ENCODE measurements around the gene LRP1. TPM values are rescaled to one million over a fixed set of nuclear protein-coding genes. Genes with fewer than 3 reads are reported as not detected.

Gene LRP1
- total and polyA plus RNA-seq, 2 of the 4 experiments (the other 2 are of a cell fraction): 73.1 to 142 TPM

DNA sequence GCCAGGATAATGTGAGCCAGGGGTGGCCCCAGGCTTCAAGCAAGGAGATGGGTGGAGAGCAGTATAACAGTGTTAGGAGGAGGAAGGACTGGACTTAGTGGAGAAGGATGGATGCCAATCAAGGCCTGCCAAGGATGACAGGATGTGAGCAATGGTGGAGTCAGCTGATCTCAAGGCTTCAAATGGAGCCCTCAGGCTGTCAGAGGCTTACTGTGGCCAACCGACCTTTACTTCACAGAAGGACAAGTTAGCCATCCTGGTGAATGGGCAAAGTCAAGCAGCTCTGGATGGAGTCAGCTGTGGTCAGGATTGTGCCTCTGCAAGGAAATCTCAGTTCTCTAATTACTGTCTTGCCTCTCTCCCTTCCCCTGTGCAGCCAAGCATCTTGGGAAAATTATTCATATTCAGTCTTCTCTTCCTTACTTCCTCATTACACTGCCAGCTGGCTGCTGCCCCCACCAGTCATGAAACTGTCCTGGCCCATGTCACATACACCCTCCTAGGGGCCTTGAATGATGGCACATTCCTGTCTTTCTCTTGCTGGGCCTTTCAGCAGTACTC lies 9.5 kb upstream of the LRP1 start:
- ChIA-PET POLR2A (ENCODE audit: unreplicated experiment) (no interaction called here), CTCF (no interaction called here)
- Histone ChIP-seq H4K8ac (ENCODE audit: low read depth in 2 of 2, low read length in 2 of 2) (peak overlapping the region; percentile 8 to 86; a peak in 3 of 4 replicates), H3K9me1 (ENCODE audit: insufficient read depth, low read length) (peaks cover 8% of the 10 kb centered on the region), H2BK15ac (ENCODE audit: low read depth, low read length) (peak overlapping the region; percentile 5; the same call in 1 of the 3 replicates), H3K27ac (ENCODE audit: insufficient read depth, low read length) (no peak overlapping the region), H4K5ac (ENCODE audit: low read depth, low read length) (peak overlapping the region; percentile 86; the same call in 1 of the 2 replicates), H2AK9ac (replicated peaks; ENCODE audit: low read depth, low read length, poor library complexity) (peak overlapping the region; percentile 18), H3K18ac (ENCODE audit: low read depth, low read length) (peak overlapping the region; percentile 53; the same call in 1 of the 2 replicates), H3K36me3 (ENCODE audit: control insufficient read depth, insufficient read depth, low read length) (no peaks in the 10 kb centered on the region), H3K23ac (ENCODE audit: low read depth, low read length) (peak overlapping the region; percentile 13; the same call in 1 of the 2 replicates), H2BK5ac (ENCODE audit: low read depth, low read length, poor library complexity, severe bottlenecking) (peak overlapping the region; percentile 42), H3K4me2 (ENCODE audit: low read depth, low read length) (no peak overlapping the region), H3K27me3 (ENCODE audit: control insufficient read depth, insufficient read depth, low read length) (no peaks in the 10 kb centered on the region), H2AK5ac (ENCODE audit: low read depth, low read length) (peak overlapping the region; percentile 75; the same call in 1 of the 2 replicates), H3K4me1 (ENCODE audit: control insufficient read depth, insufficient read depth, low read length) (peaks cover 8% of the 10 kb centered on the region), H3K9me3 (ENCODE audit: control insufficient read depth, insufficient read depth, low read length) (no peaks in the 10 kb centered on the region; the same call in 1 of the 2 replicates), H4K20me1 (ENCODE audit: insufficient read depth, low read length) (no peaks in the 10 kb centered on the region), H3K4ac (ENCODE audit: low read depth, low read length) (peak overlapping the region; percentile 58), H3K4me3 (ENCODE audit: insufficient read depth, low read depth, low read length) (no peak overlapping the region), H2AFZ (replicated peaks; ENCODE audit: low read length, poor library complexity) (peak overlapping the region; percentile 83), H3K56ac (ENCODE audit: extremely low read depth, insufficient read depth, low read length) (no peak overlapping the region), H3K79me1 (ENCODE audit: low read depth in 1 of 2, low read length in 2 of 2) (no peaks in the 10 kb centered on the region), H4K91ac (ENCODE audit: insufficient read depth, low read depth, low read length) (peak overlapping the region; percentile 41), H3K14ac (replicated peaks; ENCODE audit: low read depth, low read length) (peak overlapping the region; percentile 71), H2BK20ac (ENCODE audit: low read depth, low read length) (peak overlapping the region; percentile 71; the same call in 1 of the 2 replicates), H3K9ac (ENCODE audit: low read depth, low read length) (no peak overlapping the region), H2BK120ac (ENCODE audit: low read depth, low read length) (peak overlapping the region; percentile 46)
- WGBS, 2 experiments (ENCODE audit: extremely low coverage in 2 of 2, insufficient read length in 1 of 2): 100% methylated on average over 1 of the region's 1 CpG; no CpG with 5 or more reads in 1 of the 2 experiments
- DNase-seq: peak; percentile 31
- dilution Hi-C loops (cut with HindIII; ENCODE audit: low sequenced_read_pairs, unreplicated experiment) (no loop called here), in situ Hi-C loops (cut with MboI; ENCODE audit: low sequenced_read_pairs) (no loop called here), intact Hi-C loops (cut with micrococcal nuclease) (no loop called here)
- no TSS peak for BruUV-seq (replicated peaks)
- no peak for TF ChIP-seq NFE2L2 (IDR thresholded peaks at IDR 0.05; ENCODE audit: low read depth, low read length)
- ATAC-seq (ENCODE audit: low read depth): peak; percentile 32

All from IMR-90 (cell line).